GM19397 (cell line): Measurements from ENCODE around the gene CARHSP1.
"Not testable (repeated sequence)": the region's sequence is repeated elsewhere in the genome, so short reads cannot be mapped to it uniquely, and the experiment has no call there.

Source experiments
- ATAC-seq: cut with Tn5 transposase; IDR thresholded peaks from one replicate; pipeline ENCODE4 v1.9.1; 2021; ENCODE audit warnings: mild to moderate bottlenecking, moderate library complexity; ENCODE audit not compliant: unreplicated experiment

CARHSP1 gene

DNA sequence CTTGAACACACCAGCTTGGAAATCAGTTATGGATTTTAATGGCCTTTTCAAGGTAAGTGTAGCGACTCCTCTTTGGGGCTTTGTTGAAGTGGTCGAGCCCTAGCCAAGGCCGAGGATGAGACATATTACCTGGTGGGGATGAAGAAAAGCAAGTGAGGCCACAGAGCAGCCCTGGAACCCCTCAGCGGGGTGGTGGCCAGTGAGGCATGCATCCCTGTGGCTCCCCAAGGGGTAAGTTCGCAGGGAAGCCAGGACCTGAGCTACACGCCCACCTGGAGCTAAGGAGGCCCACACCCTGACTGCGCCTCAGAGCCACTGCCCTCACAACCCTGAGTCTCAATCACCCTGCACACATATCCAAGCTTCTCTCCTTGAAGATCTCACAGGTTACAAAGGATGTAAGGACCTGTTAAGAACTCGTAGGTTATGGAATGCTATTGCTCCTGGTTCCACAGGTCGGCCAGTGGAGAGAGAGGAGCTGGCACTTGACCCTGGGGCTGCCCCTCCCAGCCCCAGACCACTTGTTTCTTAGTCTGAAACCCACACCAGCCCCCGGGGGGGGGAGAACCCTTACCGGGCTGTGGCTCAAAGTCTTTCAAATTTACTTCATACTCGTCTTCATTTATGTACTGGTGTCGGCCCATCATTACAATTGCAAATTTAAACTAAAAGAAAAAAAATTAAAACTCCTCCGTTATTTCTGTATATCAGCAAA, 25.3 kb upstream of the CARHSP1 start:
- ATAC-seq, result no peak

DNA sequence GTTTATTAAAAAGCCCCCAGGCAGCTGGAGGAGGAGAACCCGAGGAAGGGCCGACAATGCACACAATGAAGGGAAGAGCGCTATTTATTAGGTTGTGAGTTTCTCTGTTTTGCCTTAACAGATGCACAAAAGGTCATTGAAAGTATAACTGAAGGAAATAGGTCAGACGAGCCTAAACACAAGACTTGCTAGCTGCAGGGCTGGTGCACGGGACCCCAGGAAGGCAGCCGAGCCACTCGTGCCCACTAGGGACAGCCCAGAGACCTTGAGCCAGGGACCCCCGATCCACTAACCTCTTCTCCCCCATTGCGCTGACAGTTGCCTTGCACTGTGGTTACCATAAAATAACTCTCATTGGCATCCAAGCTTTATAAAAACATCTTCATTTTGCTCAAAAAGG, 24.6 kb upstream of the CARHSP1 start:
- ATAC-seq, result no peak

DNA sequence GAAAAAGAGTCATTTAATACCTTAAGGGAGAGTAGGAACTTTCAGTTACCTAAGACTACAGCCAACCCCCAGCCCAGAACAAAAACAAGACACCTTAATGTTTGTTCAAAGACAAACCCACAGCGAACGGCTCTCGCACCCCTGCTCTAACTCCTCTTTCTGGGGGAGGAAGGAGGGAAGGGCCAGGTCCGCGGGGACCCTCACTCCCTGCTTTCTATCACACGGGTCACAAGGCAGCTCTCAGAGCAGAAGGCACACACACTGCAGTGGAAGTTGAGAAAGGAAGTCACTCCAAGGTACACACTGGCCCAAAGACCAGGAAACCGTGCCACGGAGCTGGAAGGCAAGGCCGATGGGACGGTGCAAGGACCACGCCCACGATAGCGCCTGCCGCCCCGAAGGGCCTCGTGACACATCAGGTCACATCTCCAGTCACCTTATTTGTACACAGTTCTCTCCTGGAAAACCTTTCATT, 23.3 kb upstream of the CARHSP1 start:
- ATAC-seq, result peak; percentile 10

DNA sequence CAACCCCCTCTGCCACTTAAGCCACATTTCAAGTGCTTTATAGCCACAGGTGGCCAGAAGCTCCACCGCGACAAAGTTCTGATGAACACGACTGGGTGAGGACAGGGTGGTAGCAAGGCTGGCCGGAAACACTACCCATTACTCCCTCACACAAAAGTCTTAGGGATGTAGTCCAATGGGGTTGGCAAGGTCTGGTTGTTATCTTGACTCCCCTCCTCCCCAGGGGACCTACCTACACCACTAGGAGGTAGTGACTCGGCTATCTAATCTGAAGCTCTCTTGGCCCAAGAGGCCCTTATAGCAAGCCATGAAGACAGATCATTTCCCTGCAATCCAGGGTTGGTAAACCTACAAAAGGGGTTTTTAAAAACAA, 21.7 kb upstream of the CARHSP1 start:
- no peak for ATAC-seq

DNA sequence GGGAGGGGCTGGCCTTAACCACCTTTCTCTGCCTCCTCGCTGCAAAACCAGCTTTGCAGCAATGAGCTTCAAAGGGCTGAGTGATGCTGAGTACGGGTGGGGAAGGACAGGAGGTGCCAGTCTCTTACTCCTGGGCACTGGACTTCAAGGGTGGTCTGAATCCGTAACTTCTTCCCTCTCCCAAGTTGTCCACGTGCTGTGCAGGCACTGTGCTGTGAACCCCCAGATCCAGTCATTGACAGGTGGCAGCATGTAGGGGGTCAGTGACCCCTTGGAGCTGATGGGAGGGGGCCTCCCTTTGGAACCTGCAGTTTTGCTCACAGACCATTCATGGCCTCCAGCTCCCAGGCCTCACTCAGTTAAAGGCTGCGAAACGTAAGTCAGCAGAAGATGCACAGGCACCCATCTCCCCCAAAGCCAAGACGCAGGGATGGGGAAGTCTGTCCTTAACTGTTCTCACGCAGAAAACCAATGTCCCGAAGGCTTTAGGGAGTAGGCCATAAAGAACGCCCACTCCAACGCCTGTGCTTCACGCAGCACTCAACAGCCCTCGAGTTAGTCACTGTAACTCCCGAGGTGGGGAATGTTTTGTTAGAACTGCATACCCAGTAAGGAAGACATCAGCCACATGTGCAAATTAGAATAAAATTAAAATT, 21.2 kb upstream of the CARHSP1 start:
- no peak for ATAC-seq

DNA sequence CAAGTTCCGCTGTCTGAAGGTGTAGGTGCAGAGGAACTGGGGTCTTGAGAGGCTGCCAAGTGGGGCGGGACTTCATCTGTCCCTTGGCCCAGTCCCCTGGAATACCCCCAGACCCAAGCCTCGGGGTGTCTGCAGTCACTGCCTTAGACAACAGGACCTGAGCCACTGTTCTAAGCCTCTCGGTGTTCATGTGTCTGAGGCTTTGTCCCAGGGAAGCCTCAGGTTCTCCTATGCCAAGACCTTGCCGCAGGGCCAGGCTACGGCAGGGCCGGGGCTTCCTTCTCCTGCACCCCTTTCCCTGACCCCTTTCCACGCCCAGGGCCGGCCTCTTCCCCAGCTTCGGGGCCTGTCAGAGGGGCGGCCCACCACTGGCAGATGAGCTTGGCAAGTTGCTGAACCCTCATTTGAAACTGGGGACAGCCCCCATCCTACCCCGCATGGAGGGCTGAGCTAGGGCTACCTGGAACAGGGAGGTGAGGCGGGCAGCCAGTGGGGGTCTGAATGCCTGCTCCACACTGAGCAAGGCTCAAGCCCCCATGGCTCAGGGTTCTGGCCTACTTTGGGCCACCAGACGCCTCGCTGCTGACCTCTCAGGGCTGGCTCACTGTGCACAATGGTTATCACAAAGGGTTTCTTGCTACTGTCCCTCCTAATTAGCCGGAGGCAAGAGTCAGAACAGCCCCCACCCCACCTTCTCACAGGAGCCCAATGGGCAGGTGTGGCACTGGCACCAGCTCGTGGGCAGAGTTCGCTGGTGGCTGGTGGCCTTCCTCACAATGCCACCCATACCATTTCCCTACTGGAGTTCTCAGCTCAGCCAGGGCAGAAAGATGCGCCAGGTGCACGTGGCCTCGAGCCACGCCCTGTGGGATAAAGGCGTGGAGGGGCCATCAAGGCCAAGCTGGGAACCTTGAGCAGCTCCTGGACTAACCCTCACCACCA, 20.4 kb upstream of the CARHSP1 start:
- ATAC-seq, result no peak

DNA sequence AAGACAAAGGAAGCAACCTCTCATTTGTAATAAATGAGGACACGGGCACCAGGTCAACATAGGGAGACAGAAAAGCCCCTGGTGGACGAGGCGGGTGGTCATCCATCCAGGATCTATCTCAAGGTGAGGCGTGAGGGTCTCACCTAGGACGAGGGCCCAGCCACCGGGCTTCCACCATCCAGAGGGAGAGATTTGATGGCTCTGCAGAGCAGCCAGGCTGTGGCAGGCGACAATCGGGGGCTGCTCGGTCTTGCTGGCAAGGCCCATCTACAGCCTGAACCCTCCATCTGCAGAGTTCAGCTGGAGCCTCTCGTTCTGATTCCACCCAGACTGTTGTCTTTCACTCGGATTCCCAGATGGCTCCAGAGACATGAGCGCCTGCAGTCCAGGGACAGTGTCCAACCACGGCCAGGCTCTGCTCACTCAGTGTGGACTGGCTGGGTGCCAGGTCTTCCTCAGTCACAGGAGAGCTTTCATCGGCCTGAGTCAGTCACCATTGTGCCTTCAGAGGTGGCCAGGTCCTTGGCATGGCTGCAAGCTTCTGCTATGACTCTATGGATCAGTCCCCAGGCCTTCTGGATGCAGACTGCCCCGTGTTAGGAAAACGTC, 19.2 kb upstream of the CARHSP1 start:
- no peak for ATAC-seq

DNA sequence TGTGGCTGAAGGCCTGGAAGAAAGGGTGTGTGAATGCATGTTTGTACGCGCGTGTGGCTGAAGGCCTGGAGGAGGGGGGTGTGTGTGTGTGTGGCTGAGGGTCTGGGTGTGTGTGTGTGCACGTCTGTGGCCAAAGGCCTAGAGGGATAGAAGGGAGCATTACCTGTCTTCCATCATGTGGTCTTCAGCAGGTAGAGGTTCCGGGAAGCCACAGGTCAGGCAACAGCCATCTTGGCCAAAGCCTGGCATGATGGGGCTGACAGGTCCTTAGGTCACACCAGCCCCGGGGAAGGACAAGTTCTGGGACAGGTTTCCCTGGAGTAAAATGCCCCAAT, 18.6 kb upstream of the CARHSP1 start:
- ATAC-seq, result no peak

DNA sequence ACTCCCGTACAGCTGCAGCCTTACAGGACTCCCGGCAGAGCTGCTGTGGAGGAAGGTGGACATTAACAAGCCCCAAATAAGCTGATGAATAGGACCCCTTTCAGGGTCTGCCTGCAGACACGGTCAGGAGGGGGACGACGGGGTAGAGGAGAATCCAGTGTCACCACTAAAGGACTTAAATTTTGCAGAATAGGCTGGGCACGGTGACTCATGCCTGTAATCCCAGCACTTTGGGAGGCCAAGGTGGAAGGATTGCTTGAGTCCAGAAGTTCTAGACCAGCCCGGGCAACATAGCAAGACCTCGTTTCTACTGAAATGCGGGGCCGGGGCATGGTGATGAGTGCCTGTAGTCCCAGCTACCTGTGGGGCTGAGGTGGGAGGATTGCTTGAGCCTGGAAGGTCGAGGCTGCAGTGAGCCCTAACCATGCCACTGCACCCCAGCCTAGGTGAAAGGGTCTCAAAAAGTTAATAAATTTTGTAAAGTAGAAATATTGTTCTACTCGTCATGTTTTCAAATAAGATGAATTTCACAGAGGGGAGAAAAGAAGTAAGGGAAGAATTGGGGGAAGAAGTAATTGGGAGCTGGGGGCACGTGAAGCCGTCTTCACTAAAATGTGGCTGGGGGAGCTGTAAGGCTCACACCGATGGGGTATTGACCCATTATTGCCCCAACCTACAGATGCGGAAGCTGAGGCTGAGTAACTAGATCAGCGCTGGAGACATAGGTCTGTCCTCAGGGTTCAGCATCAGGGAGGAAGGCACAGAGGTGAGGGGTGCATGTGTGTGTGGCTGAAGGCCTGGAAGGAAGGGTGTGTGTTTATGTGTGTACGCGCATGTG, 18.0 kb upstream of the CARHSP1 start:
- ATAC-seq, result no peak

DNA sequence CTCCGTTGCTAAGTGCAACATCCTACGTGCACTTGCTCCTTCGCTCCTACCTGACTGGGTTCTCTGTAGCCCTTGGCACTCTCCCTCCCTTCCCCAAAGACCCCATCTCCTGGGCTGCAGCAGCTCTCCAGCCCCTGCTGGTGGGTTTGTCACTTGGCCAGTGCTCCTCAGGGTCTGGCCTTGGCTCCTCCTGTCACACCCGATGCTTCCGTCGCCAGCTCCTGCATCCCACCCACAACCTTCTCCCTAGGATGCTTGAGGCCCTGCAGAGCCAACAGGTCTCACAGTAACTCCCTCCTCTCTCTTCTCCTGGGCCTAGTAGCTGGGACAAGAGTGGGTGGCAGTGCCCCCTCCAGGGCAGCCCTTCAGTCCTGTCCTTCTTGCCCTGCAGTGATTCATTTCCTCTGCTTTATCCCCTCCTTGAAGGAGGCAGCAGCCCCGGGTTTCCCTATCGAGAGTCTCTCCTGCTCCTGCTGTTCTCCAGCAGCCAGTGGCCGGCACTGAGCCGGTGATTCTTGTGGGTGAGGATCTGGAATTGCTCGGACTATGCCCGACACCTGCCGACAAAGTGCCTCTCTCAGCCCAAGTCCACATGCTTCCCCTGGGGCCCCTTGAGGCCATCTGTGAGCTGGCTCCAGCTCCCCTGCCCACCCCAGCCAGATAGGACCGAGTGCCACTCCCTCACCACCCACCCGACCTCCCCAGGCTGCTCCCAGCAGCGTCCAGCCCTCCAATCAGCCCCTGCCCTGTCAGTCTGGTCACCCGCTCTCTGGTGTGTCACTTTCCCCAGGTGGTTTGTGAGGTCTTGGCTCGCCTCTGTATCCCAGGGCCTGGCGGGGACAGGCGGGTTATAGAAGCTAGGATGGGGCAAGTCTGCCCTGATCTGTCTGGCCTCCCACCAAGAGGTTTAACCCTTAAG, 17.1 kb upstream of the CARHSP1 start:
- no peak for ATAC-seq

DNA sequence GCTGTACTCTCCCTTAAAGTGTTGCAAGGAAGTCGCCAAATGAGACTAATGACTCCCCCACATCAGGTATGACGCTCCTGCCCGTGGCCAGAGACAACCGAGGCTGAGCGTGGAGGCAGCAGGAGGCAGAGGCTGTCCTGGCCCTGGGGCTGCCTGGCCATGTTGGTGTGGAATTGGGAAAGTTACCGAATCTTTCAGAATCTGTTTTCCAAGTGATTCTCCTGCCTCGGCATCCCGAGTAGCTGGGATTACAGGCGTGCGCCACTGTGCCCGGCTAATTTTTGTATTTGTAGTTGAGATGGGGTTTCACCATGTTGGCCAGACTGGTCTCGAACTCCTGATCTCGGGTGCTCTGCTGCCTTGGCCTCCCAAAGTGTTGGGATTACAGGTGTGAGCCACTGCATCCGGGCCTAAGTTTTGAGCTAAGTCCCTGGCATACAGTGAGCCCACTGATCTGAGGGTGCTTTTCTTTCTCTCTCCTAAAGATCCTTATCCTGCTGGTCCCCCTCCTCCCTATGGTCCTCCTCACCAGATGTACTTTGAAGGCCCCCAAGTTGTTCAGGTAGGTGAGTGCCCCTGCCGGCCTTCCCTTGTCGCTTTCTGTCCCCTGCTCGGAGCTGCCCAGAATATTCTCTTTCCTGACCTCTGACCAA, 14.0 kb upstream of the CARHSP1 start:
- no peak for ATAC-seq

DNA sequence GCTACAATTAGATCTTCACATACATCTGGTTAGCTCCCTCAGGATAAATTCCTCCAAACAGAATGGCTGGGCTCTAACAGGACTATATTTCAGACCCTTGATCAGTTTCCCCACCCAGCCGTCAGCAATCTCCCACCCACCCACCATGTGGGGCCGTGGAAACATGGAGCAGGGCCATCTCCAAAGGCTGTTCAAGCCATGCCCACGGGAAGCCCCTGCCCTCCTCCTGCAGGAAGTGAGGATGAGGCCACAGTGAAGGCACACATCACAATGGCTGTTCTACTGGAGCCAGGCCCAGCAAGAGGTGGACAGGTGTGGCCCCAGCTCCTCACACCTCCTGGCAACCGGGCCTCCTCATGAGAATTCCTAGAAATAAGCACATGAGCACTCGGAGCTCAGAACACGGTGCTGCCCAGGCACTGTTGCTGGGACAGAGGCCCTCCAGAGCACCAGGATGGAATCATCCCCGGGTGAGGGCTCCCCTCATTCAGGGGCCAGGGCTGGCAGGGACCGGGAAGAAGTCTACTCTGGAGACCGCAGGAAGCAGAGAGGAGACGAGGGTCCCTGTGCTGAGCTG, 13.3 kb upstream of the CARHSP1 start, which contains the start of gene LITAFD:
TSS of gene LITAFD (plus strand) at position 311 of the 577 bp plus-strand sequence. CDS start 2,005 bp downstream, outside the sequence.
- ATAC-seq, result no peak

DNA sequence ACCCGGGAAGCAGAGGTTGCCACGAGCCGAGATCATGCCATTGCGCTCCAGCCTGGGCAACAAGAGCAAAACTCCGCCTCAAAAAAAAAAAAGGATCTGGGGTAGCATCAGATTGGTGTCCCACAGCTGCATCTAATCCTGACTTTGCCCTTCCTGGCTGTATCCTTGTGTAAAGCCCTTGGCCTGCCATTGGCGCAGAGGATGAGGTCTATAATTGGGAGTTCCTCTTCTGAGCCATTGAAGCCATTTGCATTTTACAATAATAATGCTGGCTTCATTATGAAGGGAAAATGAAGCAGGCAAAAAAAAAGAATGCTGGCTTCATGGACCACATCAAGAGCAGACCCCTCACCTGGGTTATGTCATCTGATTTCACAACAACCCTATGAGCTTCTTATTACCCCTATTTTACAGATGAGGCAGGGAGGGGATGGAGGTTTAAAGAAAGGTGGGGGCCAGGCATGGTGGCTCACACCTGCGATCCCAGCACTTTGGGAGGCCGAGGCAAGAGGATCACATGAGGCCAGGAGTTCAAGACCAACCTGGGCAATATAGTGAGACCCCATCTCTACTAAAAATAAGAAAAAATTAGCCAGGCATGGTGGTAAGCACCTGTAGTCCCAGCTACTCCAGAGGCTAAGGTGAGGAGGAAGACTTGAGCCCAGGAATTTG, 12.2 kb upstream of the CARHSP1 start:
- ATAC-seq, result no peak

DNA sequence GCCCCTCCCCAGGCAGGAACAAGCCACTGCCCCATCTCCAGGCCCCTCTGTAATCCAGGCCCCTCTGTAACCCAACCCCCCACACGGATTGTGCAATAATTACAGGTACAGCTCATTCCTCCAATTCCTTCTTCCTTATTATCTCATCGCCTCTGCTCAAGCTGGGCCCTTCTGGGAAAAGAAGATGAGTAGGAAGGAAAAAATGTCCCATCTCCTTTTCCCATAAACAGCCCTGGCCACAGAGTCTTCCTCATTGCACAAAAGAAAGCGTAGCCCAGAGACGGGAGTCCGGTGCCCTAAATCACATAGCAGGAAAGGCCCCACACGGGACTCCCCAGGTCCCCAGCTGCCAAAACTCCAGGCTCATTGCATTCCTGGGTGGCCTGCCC, 9.7 kb upstream of the CARHSP1 start:
- no peak for ATAC-seq

DNA sequence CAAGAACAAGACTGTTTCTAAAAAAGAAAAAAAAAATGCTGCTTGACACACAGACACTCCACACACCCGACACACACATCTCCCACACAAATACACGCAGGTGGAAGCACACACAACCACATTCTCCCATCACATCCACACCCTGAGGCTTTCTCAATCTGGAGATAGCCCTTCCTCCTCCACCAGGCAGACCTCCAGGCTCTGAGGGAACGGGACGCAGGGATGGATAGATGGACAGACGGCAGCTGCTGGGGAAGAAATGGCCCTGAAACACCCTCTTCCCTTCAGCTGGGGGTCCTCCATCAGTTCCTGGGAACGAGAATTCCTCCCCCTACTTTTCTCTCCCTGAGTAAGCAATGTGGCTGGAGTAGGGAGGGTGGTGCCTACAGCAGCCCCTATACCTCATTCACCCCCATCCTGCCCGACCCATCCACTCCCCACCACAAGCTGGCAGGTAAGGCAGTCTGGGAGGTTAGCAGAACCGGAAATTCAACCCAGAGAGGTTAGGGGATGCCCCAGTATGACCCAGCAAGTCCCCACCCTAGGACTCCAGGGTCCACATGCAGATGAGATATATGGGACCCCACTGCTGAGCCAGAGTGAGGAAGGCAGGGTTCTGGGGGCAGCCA, 9.2 kb upstream of the CARHSP1 start:
- no peak for ATAC-seq

DNA sequence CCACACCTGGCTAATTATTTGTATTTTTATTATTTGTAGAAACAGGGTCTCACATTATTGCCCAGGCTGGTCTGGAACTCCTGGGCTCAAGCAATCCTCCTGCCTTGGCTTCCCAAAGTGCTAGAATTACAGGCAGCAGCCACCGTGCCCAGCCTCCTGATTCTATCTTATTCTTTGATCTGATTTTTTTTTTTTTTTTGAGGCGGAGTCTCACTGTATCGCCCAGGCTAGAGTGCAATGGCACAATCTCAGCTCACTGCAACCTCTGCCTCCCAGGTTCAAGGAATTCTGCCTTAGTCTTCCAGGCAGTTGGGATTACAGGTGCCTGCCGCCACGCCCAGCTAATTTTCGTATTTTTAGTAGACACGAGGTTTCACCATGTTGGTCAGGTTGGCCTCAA, 6.5 kb upstream of the CARHSP1 start:
- ATAC-seq, result not testable (repeated sequence)

DNA sequence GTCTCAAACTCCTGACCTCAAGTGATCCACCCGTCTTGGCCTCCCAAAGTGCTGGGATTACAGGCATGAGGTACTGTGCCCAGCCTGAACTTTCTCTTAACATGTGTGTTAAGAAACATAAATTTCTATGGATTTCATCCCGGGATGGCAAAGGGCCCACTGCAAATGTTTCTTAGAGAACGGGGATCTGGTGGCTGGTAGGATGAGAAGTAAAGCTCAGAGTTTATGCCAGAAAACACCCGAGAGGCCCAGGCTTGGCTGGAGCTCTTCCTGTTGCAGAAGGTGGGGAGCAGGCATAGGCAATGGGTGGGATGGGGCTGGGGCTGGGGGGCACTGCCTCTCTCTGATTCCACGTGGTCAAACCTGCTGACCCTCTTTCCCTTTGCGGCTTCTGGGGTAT, 5.6 kb upstream of the CARHSP1 start:
- no peak for ATAC-seq
